Central memory CD4-positive, alpha-beta T cell (primary cell): ENCODE results near the gene GARNL3.

Source experiments
- DNase-seq: peaks from one replicate; pipeline ENCODE4 v3.0.0; 2022

GARNL3 gene

GRCh38 chr9:127233550-127233949, 31.0 kb upstream of the GARNL3 start:
- no peak for DNase-seq

GRCh38 chr9:127233989-127234388, 30.6 kb upstream of the GARNL3 start:
- DNase-seq = no peak

GRCh38 chr9:127237801-127238200, 26.8 kb upstream of the GARNL3 start:
- no peak for DNase-seq

- no peak for DNase-seq
Observed at GRCh38 chr9:127241354-127241753, 23.2 kb upstream of the GARNL3 start.

- DNase-seq = peak; percentile 91
Observed at GRCh38 chr9:127244609-127245601, 19.7 kb upstream of the GARNL3 start.

- DNase-seq = no peak
Observed at GRCh38 chr9:127245637-127246164, 18.9 kb upstream of the GARNL3 start.

GRCh38 chr9:127248241-127248640, 16.3 kb upstream of the GARNL3 start:
- no peak for DNase-seq

- no peak for DNase-seq
Observed at GRCh38 chr9:127249877-127250276, 14.7 kb upstream of the GARNL3 start.

GRCh38 chr9:127250896-127251391, 13.6 kb upstream of the GARNL3 start:
- DNase-seq = no peak

- no peak for DNase-seq
Observed at GRCh38 chr9:127252410-127253318, 11.9 kb upstream of the GARNL3 start.

- DNase-seq = no peak
Observed at GRCh38 chr9:127253446-127253845, 11.1 kb upstream of the GARNL3 start.

- DNase-seq = no peak
Observed at GRCh38 chr9:127255692-127256091, 8.9 kb upstream of the GARNL3 start.

GRCh38 chr9:127256324-127256723, 8.2 kb upstream of the GARNL3 start:
- DNase-seq = no peak

- no peak for DNase-seq
Observed at GRCh38 chr9:127258606-127259471, 5.7 kb upstream of the GARNL3 start.

GRCh38 chr9:127262602-127263001, 2.0 kb upstream of the GARNL3 start:
- DNase-seq = no peak

- DNase-seq = no peak
Observed at GRCh38 chr9:127263237-127263636, 1.3 kb upstream of the GARNL3 start.

- no peak for DNase-seq
Observed at GRCh38 chr9:127263664-127264063, 910 bp upstream of the GARNL3 start.

GRCh38 chr9:127267793-127268525, 3.4 kb downstream of the GARNL3 start:
- no peak for DNase-seq

GRCh38 chr9:127269449-127269848, 4.9 kb downstream of the GARNL3 start:
- DNase-seq = no peak

- DNase-seq = no peak
Observed at GRCh38 chr9:127273326-127273725, 8.8 kb downstream of the GARNL3 start.

- no peak for DNase-seq
Observed at GRCh38 chr9:127277099-127277498, 12.5 kb downstream of the GARNL3 start.
